22Rv1 (cell line): Measurements from ENCODE around the gene NDC80.
A peak's percentile ranks its signal among the peaks of the same experiment; 100 is the strongest.
"Not testable (repeated sequence)": the region's sequence is repeated elsewhere in the genome, so short reads cannot be mapped to it uniquely, and the experiment has no call there.

Experiments used
- H3K27ac ChIP-seq: fragments of 450-650 bp; 2 replicates; pipeline ENCODE4 v1.5.1; 2017
- ZFX ChIP-seq: fragments of 450-650 bp; IDR thresholded peaks from 2 replicates; pipeline ENCODE4 v1.6.1; 2017; ENCODE audit warnings: antibody characterized with exemption, borderline replicate concordance
- TF ChIP-seq, protein P1 (sequence below): fragments of 450-650 bp; IDR thresholded peaks from 2 replicates; pipeline ENCODE4 v1.5.1; 2017; ENCODE audit warnings: mild to moderate bottlenecking

The NDC80 gene

DNA sequence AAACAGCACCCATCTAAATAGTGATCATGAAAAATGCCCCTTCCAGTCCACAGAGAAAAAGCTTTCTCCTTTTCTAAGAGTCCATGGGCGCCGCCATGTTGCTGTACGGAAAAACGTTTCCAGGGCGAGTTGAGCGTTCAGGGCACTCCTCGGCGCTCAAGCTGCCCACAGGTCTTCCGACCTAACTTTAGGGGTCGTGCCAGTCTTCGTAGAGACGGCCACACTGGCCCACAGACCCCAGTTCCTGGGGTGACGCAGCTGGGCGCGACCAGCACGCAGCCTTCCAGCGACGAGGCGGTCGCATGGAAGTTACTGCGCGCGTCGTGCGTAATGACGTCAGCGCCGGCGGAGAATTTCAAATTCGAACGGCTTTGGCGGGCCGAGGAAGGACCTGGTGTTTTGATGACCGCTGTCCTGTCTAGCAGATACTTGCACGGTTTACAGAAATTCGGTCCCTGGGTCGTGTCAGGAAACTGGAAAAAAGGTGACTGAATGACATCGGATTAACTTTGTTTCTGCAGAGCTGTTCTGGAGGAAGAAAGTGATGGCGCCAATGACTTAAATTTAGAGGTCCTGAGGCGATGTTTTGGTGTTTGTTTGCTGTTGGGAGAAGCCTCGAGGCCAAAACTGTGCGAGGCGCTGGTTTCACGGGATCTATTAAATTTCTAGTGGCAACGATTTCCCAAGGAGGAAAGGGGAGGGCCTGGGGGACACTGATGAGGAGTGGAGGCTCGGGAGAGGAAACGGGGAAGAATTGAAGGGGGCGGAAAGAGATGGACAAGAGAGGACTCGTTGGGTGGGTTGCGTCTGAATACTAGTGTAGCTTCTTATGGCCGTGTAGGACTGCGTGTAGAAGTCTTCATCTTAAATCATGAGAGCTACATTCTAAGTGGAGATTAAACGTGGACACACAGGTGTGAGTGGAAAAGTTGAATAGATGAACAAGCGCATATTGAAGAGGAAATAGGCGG, at the start of gene NDC80, which contains the start of gene METTL4:
TSS of gene NDC80 (plus strand) at position 358 of the 971 bp plus-strand sequence. CDS start 1,429 bp downstream, outside the sequence.
TSS of gene METTL4 (minus strand) at position 306 of the 971 bp plus-strand sequence. CDS start 4,289 bp downstream, outside the sequence.
- TF ChIP-seq, protein P1, sequence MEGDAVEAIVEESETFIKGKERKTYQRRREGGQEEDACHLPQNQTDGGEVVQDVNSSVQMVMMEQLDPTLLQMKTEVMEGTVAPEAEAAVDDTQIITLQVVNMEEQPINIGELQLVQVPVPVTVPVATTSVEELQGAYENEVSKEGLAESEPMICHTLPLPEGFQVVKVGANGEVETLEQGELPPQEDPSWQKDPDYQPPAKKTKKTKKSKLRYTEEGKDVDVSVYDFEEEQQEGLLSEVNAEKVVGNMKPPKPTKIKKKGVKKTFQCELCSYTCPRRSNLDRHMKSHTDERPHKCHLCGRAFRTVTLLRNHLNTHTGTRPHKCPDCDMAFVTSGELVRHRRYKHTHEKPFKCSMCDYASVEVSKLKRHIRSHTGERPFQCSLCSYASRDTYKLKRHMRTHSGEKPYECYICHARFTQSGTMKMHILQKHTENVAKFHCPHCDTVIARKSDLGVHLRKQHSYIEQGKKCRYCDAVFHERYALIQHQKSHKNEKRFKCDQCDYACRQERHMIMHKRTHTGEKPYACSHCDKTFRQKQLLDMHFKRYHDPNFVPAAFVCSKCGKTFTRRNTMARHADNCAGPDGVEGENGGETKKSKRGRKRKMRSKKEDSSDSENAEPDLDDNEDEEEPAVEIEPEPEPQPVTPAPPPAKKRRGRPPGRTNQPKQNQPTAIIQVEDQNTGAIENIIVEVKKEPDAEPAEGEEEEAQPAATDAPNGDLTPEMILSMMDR, result no peak
- TF ChIP-seq ZFX, result no peak
- H3K27ac ChIP-seq, result peak within 1 kb of the TSS; percentile 84

- TF ChIP-seq, protein P1, result no peak
- no peak for TF ChIP-seq ZFX
- H3K27ac ChIP-seq, result no peak overlapping the region
Observed at GRCh38 chr18:2522112-2522511, 49.2 kb upstream of the NDC80 start.

GRCh38 chr18:2524794-2525198, 46.6 kb upstream of the NDC80 start:
- H3K27ac ChIP-seq, result not testable (repeated sequence)

DNA sequence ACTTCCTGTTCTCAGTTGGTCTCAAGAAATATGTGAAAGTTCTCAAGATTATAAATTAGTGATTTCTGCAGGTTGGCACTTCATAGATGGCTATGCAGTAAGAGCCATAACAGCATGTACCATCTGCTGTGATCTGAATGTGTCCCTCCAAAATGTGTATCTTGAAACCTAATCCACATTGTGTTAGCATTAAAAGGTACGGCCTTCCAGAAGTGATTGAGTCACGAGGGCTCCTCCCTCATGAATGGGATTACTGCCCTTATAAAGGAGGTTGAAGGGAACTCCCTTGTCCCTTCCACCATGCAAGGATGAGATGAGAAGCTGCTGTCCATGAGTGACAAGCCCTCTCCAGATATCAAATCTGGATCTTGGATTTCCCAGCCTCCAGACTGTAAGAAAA, 45.0 kb upstream of the NDC80 start:
- H3K27ac ChIP-seq, result no peak overlapping the region
- TF ChIP-seq ZFX, result no peak
- TF ChIP-seq, protein P1, result no peak

DNA sequence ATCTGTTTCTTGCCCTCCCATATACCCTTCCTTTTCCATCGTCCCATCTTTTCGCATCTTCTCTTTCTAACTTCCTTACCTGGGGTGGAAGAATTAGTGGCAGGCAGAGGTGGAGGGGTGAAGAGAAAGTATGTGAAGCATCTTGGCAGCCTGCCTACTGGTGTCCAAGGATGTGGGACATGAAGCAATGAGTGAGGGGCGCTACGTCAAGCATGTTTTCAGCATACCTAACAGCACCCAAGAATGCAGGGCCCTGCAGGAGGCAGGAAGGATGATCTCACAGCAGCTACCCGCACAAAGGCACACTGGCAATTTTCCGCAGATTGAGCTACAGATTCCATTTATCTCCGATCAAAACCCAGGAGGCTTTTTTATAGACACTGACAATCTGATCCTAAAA, 42.2 kb upstream of the NDC80 start:
- H3K27ac ChIP-seq, result no peak overlapping the region
- TF ChIP-seq, protein P1, result no peak
- no peak for TF ChIP-seq ZFX

GRCh38 chr18:2531751-2532150, 39.6 kb upstream of the NDC80 start:
- no peak overlapping the region for H3K27ac ChIP-seq
- TF ChIP-seq ZFX, result no peak
- TF ChIP-seq, protein P1, result no peak

DNA sequence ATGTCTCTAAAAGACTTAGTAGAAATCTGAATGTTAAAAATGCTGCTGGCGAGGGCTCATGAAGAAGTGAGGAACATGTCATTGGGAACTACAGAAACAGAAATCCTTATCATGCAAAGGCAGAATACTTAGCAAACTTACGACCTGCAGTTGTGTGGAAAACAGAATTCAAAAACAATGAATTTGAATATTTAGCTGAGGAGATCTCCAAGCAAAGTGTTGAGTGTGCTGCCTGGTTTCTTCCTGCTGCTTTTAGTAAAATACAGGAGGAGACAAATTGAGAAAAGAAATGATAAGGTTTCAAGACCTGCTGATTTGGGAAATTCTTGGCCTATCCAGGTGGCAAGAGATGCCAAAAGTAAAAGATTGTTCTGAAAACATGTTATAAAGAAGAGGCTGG, 38.6 kb upstream of the NDC80 start:
- H3K27ac ChIP-seq, result no peak overlapping the region
- TF ChIP-seq, protein P1, result no peak
- no peak for TF ChIP-seq ZFX

GRCh38 chr18:2534906-2535305, 36.5 kb upstream of the NDC80 start:
- TF ChIP-seq, protein P1, result no peak
- no peak for TF ChIP-seq ZFX
- H3K27ac ChIP-seq, result no peak overlapping the region
